IMR-90 (cell line): Measurements from ENCODE around the gene PIGU.

Source experiments
- CTCF ChIP-seq: conservative IDR thresholded peaks from 2 replicates; pipeline ENCODE4 v1.5.1; 2012; ENCODE audit warnings: mild to moderate bottlenecking, low read depth, low read length, improper control_type of control experiment
- ELK1 ChIP-seq: fragments of 150-350 bp; IDR thresholded peaks from 2 replicates; pipeline ENCODE4 v1.6.1; 2016; ENCODE audit warnings: low read depth, mild to moderate bottlenecking, low read length, moderate library complexity, borderline replicate concordance
- RAD21 ChIP-seq: IDR thresholded peaks from 2 replicates; pipeline ENCODE4 v1.6.1; 2012; ENCODE audit warnings: low read length, improper control_type of control experiment
- RFX5 ChIP-seq: IDR thresholded peaks from 2 replicates; pipeline ENCODE4 v1.8.0; 2012; ENCODE audit warnings: low read depth, mild to moderate bottlenecking, low read length, moderate library complexity

GRCh38 chr20:34636648-34637047, 40.2 kb downstream of the PIGU start:
- TF ChIP-seq CTCF (no peak), RFX5 (no peak), ELK1 (no peak), RAD21 (no peak)
